ENCODE results near the gene ZNF783.
"Not testable (repeated sequence)": the region's sequence is repeated elsewhere in the genome, so short reads cannot be mapped to it uniquely, and the experiment has no call there.

The ZNF783 gene

DNA sequence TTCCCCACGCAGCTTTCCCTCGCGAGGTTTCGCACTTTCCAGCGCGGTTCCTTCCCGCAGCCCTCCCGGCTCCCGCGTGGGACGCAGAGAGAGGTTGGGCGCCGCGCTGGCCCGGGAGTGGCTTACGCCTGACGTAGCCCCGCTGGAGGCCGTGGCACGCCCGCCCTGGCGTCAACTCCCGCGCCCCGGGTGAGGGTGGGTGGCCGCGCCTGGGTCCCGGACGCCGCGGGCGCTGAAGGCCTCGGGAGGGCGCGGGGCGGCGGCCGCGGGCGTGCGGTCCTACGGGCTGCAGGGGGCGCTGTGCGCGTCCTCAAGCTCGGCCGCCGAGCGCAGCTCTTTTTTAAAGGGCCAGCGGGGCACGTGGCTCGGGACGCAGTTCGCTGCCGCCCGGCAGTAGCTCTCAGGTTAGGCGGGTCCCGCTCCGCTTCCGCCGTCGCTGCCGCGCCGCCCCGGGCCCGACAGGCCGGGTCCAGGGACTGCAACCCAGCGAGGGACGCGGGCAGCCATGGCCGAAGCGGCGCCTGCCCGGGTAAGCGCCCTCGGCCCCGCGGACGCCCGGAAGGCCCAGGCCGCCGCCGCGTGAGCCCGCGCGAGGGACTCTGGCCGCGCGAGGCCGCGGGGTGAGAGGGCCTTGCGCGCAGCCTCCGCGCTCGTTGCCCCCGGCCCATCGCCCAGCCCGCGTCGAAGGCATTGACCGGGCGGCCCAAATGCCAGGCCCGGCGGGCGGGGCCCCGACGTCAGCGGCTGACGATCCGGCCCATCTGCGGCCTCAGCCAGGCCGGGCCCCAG lies at the start of gene ZNF783:
Gene ZNF783 (plus strand): TSS at position 368 of the 789 bp plus-strand sequence. CDS start 138 bp downstream, at position 506.
- peak; percentile 90 for DNase-seq (ENCODE audit: low spot score)

- DNase-seq (ENCODE audit: low spot score), result no peak
Measured at GRCh38 chr7:149214020-149214720, 47.8 kb upstream of the ZNF783 start.

GRCh38 chr7:149216402-149216801 lies 45.6 kb upstream of the ZNF783 start:
- no peak for DNase-seq (ENCODE audit: low spot score)

DNA sequence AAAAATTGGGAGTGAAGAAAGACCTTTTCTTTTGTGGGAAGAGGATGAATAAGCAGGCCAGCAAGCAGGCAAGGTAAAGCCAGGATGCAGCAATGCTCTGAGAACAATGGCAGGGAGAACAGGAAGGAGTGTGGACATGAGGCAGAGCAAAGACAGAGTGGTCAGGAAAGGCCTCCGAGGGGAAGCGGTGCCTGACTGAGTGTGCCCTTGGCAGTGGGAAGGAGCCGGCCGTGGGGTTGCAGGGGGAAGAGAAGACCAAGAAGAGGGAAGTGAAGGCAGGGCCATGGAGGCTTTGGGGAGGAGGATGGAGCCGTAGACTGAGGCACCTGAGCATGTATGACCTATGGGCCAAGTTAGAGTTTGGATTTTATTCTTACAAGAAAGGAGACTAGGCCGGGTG lies 44.4 kb upstream of the ZNF783 start:
- no peak for DNase-seq (ENCODE audit: low spot score)

- DNase-seq (ENCODE audit: low spot score), result no peak
Measured at GRCh38 chr7:149218469-149219420, 43.3 kb upstream of the ZNF783 start.

DNA sequence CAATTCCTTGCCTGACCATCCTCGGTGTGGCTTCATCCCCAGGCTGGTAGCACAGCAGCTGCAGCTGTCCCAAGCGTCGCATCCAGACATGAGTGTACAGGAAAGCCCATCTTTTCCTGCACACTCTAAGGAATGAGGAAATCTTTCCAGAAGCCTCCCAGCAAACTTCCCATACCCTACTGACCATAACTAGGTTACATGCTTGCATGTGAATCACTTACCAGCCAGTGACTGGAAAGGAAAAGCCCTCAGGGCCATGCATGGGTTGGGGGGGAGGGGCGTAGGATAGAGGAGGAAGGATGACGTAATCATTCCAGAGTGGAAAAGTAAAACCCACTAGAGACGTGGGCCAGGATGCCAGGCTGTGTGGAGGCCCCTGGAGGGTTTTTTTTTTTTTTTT lies 41.5 kb upstream of the ZNF783 start:
- DNase-seq (ENCODE audit: low spot score), result no peak

DNA sequence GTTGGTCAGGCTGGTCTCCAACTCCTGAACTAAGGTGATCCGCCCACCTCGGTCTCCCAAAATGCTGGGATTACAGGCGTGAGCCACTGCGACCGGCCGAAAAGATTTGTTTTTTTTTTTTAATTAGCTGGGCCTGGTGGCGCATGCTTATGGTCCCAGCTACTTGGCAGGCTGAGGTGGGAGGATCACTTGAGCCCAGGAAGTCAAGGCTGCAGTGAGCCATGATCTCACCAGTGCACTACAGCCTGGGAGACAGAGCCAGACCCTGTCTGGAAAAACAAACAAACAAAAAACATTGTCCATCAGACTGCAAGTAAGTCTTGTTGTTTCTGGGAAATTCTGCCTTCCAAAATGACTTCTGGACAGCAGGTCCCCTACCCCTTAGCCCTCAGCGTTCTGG lies 38.8 kb upstream of the ZNF783 start:
- DNase-seq (ENCODE audit: low spot score), result no peak

DNA sequence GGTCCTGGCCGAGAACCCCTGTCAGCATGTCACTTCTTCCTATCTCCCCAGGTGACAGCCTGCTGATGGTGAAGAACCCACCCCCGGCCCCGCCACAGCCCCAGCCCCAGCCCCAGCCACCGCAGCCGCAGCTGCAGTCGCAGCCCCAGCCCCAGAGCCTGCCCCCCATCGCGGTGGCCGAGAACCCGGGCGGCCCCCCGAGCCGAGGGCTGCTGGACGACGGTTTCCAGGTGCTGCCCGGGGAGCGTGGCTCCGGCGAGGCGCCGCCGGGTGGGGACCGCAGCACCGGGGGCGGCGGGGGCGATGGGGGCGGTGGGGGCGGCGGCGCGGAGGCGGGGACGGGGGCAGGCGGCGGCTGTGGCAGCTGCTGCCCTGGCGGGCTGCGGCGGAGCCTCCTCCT lies 38.2 kb upstream of the ZNF783 start:
- no peak for DNase-seq (ENCODE audit: low spot score)

DNA sequence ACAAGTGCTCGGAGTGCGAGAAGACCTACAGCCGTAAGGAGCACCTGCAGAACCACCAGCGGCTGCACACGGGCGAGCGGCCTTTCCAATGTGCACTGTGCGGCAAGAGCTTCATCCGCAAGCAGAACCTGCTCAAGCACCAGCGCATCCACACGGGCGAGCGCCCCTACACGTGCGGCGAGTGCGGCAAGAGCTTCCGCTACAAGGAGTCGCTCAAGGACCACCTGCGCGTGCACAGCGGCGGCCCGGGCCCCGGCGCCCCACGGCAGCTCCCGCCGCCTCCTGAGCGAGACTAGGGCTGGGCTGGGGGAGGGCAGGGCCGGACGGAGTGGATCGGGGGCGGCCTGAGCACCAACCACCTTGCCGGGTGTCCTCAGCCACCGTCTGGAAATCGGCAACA lies 37.6 kb upstream of the ZNF783 start:
- no peak for DNase-seq (ENCODE audit: low spot score)

DNA sequence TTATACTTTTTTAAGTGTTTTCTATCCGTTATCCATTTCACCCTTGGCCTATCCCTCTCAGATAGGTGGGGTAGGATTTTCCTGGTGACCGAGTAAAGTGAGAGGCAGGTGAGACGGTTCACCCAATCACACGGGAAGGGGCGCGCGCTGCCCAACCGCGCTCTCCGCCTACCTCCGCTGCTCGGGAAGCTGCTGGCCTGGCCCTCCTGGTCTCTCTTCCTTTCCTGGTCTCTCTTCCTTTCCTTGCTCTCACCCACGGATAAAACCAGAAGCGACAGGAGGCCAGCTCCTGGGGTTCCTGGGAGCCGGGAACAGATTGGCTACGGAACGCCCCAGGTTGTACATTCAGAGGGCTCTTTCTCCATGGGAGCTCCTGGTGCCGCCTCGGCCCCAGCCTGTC lies 36.9 kb upstream of the ZNF783 start:
- DNase-seq (ENCODE audit: low spot score), result no peak

DNA sequence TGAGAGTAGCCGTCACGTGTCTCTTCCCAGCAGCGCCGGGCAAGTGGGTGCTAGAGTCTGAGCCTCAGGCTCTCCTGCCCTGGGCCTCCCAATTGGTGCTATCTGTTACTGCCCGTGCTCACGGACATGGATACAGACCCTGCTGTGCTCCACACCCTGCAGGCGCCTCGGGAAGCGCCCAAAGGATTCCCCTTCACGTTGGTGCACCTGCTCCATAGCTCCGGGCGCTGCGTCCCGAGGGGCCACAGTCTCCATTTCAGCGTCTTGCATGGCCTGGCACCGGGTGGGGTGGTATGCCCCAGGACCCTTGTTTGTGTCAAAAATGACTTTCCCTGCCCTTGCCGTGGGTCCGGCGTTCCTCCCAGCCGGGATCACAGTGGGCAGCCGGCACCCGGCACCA lies 36.3 kb upstream of the ZNF783 start:
- DNase-seq (ENCODE audit: low spot score), result no peak

GRCh38 chr7:149226366-149226765 lies 35.6 kb upstream of the ZNF783 start:
- DNase-seq (ENCODE audit: low spot score), result not testable (repeated sequence)

DNA sequence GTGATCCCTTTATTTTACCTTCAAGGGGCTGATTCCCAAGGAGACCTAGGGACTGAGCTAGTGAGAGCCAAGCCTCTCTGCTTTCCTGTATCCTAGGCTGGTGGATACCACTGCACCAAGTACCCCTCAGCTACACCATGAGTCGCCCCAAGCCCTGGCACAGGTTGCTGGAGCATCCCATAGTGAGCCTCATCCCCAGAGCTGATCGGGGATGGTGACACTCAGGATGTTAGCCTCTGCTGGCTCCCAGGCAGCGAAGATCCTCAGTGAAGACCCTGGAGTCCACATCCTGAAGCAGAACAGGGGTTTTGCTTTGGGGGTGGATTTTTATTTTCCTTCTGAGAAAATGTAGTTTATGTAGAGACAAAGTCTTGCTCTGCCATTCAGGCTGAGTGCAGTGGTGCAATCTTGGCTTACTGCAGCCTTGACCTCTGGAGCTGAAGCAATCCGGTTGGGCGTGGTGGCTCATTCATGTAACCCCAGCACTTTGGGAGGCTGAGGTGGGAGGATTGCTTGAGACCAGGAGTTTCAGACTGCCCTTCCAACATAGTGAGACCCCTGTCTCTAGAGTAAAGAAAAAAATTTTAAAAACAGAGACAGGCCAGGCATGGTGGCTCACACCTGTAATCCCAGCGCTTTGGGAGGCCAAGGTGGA lies 35.0 kb upstream of the ZNF783 start:
- no peak for DNase-seq (ENCODE audit: low spot score)

- no peak for DNase-seq (ENCODE audit: low spot score)
Measured at GRCh38 chr7:149228831-149229471, 33.0 kb upstream of the ZNF783 start.

GRCh38 chr7:149229526-149229925 lies 32.5 kb upstream of the ZNF783 start:
- DNase-seq (ENCODE audit: low spot score), result no peak

- no peak for DNase-seq (ENCODE audit: low spot score)
Measured at GRCh38 chr7:149232362-149232761, 29.6 kb upstream of the ZNF783 start.

DNA sequence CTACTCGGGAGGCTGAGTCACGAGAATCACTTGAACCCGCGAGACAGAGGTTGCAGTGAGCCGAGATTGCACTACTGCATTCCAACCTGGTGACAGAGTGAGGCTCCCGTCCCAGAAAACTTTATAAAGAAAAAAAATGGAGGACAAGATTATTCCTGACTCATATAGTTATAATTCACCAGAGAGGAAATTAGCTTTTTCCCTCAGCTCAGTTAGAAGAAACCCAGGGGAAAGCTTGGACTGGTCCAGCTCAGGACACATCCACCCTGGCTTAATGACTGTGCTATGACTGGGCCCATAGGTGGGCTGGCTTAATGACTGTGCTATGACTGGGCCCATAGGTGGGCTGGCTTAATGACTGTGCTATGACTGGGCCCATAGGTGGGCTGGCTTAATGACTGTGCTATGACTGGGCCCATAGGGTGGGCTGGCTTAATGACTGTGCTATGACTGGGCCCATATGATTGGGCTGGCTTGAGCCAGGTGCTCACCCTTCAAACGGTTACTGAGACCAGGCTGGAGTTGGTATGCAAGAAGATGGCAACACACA lies 28.3 kb upstream of the ZNF783 start:
- DNase-seq (ENCODE audit: low spot score), result not testable (repeated sequence)

DNA sequence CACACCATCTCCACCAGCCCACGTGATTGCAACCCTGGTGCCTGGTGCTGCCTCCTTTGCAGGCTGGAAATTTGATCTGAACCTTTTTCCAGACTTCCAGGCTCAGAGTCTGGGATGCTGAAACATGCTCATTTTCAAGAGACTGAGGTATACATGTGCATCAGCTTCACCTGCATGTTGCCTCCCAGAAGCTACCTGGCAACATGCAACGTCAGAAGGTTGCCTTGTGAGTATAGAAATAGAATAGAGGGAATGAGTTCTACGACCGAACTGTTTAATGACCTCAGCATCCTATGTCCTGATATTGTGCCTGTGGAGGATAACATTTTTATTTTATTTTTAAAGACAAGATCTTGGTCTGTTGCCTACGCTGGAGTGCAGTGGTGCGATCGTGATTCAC lies 24.5 kb upstream of the ZNF783 start:
- DNase-seq (ENCODE audit: low spot score), result no peak

DNA sequence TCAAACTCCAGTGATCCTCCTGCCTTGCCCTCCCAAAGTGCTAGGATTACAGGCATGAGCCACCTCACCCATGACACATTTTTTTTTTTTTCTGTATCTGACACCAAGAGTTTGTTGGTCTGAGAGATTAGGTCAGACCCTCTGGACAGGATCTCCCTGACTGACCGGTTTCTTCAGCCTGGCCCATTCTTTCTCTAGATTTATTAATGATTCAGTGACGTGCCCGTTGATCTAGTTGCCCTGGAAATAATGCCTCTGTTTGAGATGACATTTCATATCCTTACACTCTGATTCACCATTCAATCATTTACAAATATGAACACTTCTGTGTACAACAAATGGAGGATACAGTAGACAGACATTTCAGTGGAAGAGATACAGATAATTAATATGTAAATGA lies 23.9 kb upstream of the ZNF783 start:
- no peak for DNase-seq (ENCODE audit: low spot score)

DNA sequence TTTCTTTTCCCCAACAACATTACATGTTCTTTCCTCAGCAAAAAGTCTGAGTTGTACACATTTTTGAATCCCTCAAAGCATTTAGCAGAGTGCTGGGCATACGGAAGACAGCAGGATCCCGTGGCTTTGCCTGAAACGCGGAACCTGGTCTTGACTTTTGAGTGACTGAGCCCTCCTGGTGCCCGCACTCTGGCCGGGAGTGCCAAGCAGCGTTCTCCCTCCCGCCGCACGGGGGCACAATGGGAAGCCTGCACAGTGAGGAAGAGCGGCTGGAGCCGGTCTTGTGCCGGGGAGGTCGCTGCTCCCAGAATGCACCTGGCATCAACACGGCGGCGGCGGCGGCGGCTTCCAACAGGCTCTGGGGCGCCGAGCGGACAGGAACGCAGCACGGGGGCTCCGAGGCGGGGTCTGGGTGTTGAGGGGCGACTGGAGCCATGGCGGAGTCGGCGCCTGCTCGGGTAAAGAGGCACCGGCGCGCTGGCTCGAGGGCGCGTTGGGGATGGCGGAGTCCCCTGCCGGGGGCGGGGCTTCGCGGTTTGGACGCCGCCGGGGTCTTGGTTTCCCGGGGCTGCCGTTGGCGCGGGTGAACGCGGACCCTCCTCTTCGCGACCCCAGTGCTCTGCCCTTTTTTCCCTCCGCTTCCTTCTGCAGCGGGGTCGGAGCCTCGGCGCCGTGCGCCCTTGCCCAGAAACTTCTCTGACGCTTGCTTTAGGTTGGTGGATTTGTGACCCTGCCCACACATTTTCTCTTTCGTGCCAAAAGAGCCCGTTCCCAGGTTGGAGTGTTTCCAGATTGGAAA lies 22.5 kb upstream of the ZNF783 start, which contains the start of gene ZNF212:
Gene ZNF212 (plus strand): TSS at position 307 of the 799 bp plus-strand sequence. CDS start 128 bp downstream, at position 435.
- peak; percentile 92 for DNase-seq (ENCODE audit: low spot score)

Data from left forelimb (tissue), 1 donor.